HG03565 (cell line): ENCODE results near the gene TMEM270.

Experiments used
- ATAC-seq: cut with Tn5 transposase; IDR thresholded peaks from one replicate; pipeline ENCODE4 v1.9.1; 2021; ENCODE audit warnings: mild to moderate bottlenecking, moderate library complexity; ENCODE audit not compliant: unreplicated experiment

Gene TMEM270

DNA sequence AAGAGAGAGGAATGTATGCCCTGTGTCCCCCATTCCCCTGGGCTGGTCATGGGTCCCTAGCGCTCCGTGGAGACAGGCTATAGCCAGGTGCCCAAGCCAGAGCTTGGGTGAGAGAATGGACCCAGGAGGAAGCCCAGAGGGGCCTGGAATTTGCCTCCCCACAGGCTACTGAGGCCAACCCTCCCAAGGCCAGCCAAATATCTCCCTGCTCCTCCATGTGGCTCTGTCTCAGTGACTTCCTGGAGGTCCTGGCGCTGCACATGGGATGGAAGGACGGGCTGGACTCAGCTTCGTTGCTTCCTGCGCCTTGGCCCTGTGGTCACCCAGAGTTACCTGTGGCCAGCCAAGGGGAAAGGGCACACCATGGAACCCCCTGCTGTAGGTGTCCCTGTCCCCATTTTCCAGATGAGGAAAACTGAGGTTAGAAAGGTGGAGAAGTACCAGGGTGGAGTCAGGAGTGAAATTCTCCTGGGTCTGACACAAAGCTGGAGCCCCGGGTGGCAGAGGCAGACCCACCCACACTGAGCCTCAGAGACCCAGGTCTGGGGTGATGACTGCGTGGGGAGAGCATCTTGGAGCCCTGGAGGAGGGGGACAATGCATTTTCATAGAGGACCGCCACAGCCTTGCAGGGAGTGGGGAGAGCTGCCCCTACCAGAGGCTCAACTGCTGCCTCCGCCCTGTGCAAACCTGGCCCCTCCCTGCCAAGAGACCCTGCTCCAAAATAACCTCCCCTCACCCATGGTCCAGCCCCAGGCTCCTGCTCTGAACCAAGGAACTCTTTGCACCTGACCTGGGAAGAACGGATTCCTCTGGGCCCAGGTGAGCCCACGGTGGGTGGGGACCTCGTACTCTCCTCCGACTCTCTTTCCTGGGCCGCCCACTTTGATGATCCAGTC lies 42.6 kb downstream of the TMEM270 start:
- no peak for ATAC-seq

DNA sequence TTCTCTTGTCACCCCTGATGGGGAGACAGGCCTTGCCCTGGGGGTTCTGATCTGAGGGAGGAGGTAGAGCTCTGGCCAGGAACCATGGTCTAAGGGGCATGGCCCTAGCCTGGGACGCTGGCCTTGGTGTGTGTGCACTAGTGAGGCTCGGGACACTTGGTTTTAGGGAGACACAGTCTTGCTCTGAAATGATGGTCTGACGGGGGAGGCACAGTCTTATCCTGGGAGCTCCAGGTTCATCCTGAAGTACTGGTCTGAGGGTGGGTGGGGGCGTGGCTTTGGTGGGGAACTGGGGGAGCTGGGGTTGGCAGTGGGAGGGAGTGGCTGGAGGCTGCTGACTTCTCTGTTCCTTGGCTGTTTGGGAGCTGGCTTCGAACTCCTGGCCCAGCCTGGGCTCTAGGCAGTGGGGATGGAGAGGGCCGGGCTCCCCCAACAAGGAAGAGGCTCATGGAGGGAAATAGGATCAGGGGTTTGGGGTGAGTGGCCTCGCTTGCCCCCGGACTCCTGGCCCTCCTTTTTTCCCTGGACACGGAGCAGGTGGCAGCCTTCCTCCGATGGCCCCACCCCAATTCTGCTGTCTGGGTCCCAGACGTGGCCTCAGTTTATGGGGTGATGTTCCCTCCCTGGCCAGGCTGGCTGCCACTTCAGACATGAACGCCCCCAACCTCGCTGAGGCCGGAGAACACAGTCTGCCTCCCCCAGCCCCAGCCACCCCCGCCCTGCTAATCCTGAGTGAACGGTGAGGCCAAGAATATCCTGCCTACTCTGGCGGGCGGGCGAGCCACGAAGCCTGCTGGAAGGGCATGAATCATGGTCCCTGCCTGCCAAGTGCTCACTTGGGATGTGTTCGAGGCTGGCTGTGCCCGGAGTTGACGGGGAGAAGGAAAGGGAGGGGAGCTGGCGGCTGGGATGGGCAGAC lies 43.5 kb downstream of the TMEM270 start:
- no peak for ATAC-seq

DNA sequence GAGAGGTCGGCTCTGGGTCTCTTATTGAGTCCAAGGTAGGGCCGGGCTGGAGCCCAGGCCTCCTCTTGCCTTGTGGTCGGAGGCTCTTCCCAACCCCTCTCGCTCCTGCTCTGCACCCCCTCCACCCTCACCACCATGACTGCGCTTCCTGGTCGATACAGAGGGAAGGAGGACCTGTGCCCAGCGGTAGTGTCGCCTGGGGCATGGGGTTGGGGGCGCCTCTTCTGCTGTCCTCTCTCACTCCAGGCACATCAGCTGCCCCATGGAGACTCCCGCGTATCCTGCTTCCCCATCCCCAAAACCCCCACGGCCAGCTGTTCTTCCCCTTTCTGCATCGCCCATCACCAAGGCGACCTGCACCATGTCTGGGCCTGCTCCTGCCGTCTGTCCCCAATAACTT lies 44.4 kb downstream of the TMEM270 start:
- no peak for ATAC-seq

DNA sequence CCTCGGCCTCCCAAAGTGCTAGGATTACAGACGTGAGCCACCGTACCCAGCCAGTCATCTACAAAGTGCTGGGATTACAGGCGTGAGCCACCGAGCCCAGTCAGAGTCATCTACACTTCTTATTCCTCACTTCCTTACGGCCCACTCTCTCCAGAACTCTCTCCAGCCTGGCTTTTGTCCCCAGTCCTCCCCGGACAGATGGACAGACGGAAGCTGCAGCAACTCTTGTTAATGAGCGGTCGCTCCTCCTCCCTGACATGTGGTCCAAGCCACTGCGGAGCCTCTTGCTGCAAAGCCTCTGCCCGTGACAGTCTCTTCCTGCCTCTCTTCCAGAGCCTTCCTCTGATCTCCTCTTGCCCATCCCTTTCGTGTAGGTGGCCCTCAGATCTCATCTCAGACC lies 45.9 kb downstream of the TMEM270 start:
- ATAC-seq: no peak

DNA sequence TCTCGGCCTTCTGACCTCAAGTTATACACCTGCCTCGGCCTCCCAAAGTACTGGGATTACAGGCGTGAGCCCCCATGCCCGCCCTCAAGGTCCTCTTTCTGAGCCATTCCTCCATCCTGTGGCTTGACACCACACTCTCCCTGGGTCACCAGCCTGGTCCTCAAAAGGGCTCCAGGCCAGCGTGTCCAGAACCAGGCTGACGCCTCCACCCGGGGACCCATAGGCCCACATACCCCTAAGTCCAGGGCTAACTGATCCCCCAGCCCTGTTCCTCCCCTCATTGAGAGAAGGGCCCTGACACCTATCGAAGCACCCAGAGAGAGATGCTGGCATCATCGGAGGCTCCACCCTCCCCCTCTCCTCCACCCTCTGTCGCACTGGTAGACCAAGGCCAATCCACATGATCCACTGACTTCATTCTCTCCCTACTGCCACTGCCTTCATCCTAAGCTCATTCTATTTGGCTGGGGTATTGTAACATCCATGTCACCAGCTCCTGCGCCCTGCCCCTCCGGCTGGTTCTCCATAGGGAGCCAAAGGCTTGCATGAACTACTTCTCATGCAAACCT lies 46.7 kb downstream of the TMEM270 start:
- ATAC-seq: no peak

DNA sequence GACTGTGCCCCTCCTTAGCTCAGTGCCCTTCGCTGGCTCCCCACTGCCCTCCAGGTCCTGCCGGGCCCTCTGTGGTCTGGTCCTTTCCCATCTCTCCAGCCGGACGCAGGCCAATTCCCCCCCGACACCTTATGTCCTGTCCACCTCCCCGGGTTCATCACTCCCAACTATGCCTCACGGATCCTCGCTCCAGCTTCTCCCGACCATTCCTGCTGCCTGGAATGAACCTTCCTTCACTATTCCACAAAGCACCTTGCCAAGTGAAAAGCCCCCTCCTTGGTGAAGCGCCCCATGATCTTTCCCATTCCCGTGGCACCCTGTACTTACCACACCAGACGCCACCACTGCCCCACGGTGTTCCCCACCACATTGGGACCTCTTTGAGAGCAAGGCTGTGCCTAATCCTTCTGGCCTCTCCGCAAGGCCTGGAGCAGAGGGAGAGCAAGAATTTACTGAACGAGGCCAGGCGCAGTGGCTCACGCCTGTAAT lies 47.2 kb downstream of the TMEM270 start:
- no peak for ATAC-seq

DNA sequence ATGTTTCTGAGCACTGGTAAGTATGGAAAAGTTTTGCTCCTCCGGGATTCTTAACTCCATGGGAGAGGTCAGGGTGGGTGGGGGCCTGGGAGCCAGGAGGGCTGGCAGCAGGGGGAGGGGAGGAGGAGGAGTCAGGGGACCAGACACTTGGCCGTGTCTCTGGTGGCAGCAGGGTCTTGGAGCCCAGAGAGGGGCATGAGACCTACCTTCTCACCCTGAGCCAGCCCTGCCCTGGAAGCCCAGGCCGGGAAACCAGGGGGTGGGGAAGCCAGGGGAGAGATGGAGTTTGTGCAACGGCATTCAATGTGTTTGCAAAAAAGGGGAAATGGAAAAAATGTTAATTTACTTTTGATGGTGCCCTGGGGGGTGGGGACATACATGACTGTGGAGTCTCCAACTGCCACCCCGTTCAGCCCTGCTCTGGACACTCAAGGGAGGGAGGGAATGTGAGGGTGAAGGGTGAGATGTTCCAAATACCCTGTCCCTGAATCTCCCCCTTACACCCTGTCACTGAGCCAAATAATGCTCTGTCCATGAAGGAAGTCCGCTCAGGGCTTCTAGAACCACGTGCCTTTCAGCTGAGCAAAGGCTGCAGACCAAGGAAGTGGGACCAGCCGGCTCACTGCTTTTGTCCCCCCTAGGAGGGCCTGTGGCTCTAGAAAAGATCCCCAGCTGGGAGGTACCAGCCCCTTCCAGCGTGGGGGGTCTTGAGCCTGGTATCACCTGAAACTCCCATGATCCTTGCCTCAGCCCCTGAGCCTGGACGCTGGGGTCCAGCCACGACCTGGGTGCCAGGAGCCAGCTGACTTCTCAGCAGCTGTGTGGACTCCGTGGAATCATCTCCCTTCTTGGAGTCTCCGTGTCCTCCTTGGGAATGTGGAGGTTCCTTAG lies 48.3 kb downstream of the TMEM270 start:
- no peak for ATAC-seq

DNA sequence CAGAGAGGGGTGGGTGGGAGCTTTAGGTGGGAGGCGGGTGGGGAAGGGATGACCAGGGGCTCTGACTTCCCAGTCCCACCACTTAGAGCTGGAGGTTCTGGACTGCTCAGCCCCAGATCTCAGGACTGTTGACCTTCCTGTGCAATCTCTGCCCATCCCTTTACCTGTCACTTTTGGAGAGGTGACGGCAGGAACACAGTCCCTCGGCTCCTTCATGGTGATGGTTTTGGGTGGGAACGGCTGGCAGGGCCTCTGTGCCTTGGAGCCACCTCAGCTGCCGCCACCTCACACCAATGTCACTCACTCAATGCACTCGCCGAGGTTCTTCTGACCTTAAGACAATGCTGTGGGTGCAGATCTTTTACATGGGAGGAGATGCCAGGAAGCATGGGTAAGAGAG lies 49.0 kb downstream of the TMEM270 start:
- no peak for ATAC-seq

DNA sequence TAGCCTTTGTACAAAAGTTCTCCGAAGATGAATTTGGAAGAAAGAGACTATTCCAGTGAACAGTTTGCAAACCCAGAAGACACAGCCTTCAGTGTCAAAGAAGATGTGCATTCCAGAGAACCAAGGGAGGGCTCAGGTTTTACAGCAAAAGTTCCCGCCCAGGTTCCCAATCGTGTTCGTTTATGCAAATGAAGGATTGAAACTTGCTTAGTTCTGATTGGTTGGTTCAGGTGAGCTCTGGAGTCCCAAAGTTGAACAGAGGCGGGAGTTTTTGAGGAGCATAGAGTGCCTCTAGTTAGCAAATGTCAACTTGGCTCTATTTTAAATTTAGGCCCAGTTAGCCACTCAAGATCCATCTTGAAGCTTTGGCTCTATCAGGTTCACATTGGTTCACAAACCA lies 51.3 kb downstream of the TMEM270 start:
- ATAC-seq: no peak
